Stimulated activated CD8-positive, alpha-beta memory T cell treated with anti-CD3 and anti-CD28 coated beads, Interleukin-7, amount 100 ng/mL, for 4 hours (primary cell): ENCODE data around the gene GSG1L2.

Source experiments
- DNase-seq, 2 donors: peaks; one replicate each; pipeline ENCODE4 v3.0.0-alpha.2; 2020; ENCODE audit warnings: low read depth in 2 of 2

Gene GSG1L2

GRCh38 chr17:9824797-9825338, 3.0 kb upstream of the GSG1L2 start:
- DNase-seq: no peak

- DNase-seq: no peak
Observed at GRCh38 chr17:9824094-9824493, 2.2 kb upstream of the GSG1L2 start.

GRCh38 chr17:9820448-9820847, 1.4 kb downstream of the GSG1L2 start:
- no peak for DNase-seq

GRCh38 chr17:9818760-9819159, 3.1 kb downstream of the GSG1L2 start:
- no peak for DNase-seq

- no peak for DNase-seq
Observed at GRCh38 chr17:9817086-9817485, 4.8 kb downstream of the GSG1L2 start.

- DNase-seq: no peak
Observed at GRCh38 chr17:9816472-9816871, 5.4 kb downstream of the GSG1L2 start.

- DNase-seq: no peak
Observed at GRCh38 chr17:9814337-9814945, 7.4 kb downstream of the GSG1L2 start.

GRCh38 chr17:9813166-9813565, 8.7 kb downstream of the GSG1L2 start:
- no peak for DNase-seq

GRCh38 chr17:9811537-9811936, 10.3 kb downstream of the GSG1L2 start:
- no peak for DNase-seq

- DNase-seq: no peak
Observed at GRCh38 chr17:9811086-9811485, 10.8 kb downstream of the GSG1L2 start.

- no peak for DNase-seq
Observed at GRCh38 chr17:9810100-9810949, 11.6 kb downstream of the GSG1L2 start.

- no peak for DNase-seq
Observed at GRCh38 chr17:9809409-9809808, 12.5 kb downstream of the GSG1L2 start.

GRCh38 chr17:9806699-9807098, 15.2 kb downstream of the GSG1L2 start:
- DNase-seq: no peak

GRCh38 chr17:9805769-9806168, 16.1 kb downstream of the GSG1L2 start:
- no peak for DNase-seq

- DNase-seq: no peak
Observed at GRCh38 chr17:9802697-9803096, 19.2 kb downstream of the GSG1L2 start.

- no peak for DNase-seq
Observed at GRCh38 chr17:9802294-9802693, 19.6 kb downstream of the GSG1L2 start.

GRCh38 chr17:9801505-9801904, 20.4 kb downstream of the GSG1L2 start:
- DNase-seq: no peak

GRCh38 chr17:9798724-9799123, 23.2 kb downstream of the GSG1L2 start:
- DNase-seq: no peak

- DNase-seq: no peak
Observed at GRCh38 chr17:9798008-9798407, 23.9 kb downstream of the GSG1L2 start.

- DNase-seq: no peak
Observed at GRCh38 chr17:9792181-9792840, 29.6 kb downstream of the GSG1L2 start.

- no peak for DNase-seq
Observed at GRCh38 chr17:9790889-9791876, 30.7 kb downstream of the GSG1L2 start, which contains the start of gene DHRS7C. Gene DHRS7C (minus strand): TSS chr17:9791592. CDS start chr17:9791284, 308 bp downstream.
